Activated CD8-positive, alpha-beta T cell treated with anti-CD3 and anti-CD28 coated beads for 36 hours (primary cell): ENCODE data around the gene EMC6. TPM values are rescaled to one million over a fixed set of nuclear protein-coding genes. Genes with fewer than 3 reads are reported as not detected.
"Not testable (repeated sequence)": the region's sequence is repeated elsewhere in the genome, so short reads cannot be mapped to it uniquely, and the experiment has no call there.

ENCODE experiments used
- ATAC-seq: fragments of 200-7000 bp; cut with Tn5 transposase; one replicate; pipeline ENCODE4 v1.10.0; 2021; ENCODE audit warnings: mild to moderate bottlenecking, moderate library complexity
- CTCF ChIA-PET: fragments of 350-600 bp; sonication (Branson Sonifier 250); formaldehyde crosslinking; loops from one replicate; lab custom pipeline; 2021; ENCODE audit warnings: antibody characterized with exemption; lab: Charles Lee
- POLR2A ChIA-PET: fragments of 350-600 bp; sonication (Branson Sonifier 250); formaldehyde crosslinking; loops from one replicate; lab custom pipeline; 2021; ENCODE audit warnings: antibody characterized with exemption; lab: Charles Lee
- DNase-seq: peaks from one replicate; pipeline ENCODE4 v3.0.0-alpha.2; 2020
- H3K27ac Mint-ChIP-seq: one replicate; pipeline ENCODE4 v1.8.0; 2021; ENCODE audit warnings: mild to moderate bottlenecking, mixed read lengths
- H3K27me3 Mint-ChIP-seq: one replicate; pipeline ENCODE4 v1.8.0; 2021; ENCODE audit warnings: mixed read lengths
- H3K36me3 Mint-ChIP-seq: one replicate; pipeline ENCODE4 v1.8.0; 2021; ENCODE audit warnings: low read depth, mixed read lengths
- H3K4me1 Mint-ChIP-seq: one replicate; pipeline ENCODE4 v1.8.0; 2021; ENCODE audit warnings: low read depth, mixed read lengths
- H3K4me3 Mint-ChIP-seq: one replicate; pipeline ENCODE4 v1.8.0; 2021; ENCODE audit warnings: mild to moderate bottlenecking, moderate library complexity, mixed read lengths
- H3K9me3 Mint-ChIP-seq: one replicate; pipeline ENCODE4 v1.8.0; 2021; ENCODE audit warnings: mixed read lengths
- CTCF ChIP-seq: fragments of 200-600 bp; IDR thresholded peaks from one replicate; pipeline ENCODE4 v1.8.0; 2022; ENCODE audit warnings: antibody characterized with exemption, mild to moderate bottlenecking
- intact Hi-C: fragments of 100-400 bp; cut with micrococcal nuclease; formaldehyde crosslinking; loops from one replicate; pipeline ENCODE4 v1.10.0; 2022
- total RNA-seq, 2 experiments: library from RNA; stranded (reverse); gene quantifications; one replicate each; pipeline ENCODE4 v1.2.3, GENCODE V29; 2021

EMC6 gene
- total RNA-seq, 2 experiments from 2014 or later, result 50.8 to 58.7 TPM

DNA sequence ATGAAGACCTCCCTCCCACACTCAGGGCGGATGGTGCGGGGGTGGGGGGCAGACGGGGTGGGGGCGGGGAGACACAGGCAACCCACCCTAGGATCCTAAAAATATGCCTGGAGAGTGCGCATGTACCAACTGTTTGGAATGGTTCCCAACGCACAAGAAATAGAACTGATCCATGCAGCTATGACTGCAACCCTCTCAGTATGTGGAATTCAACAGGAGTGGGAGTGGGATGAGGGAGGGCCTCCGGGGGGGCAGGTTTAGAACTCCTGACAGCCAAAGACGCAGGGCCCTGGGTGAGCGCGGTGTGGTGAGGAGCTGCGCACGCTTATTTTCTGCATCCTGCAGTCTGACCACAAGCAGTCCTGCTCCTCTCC, 28.5 kb downstream of the EMC6 start:
- peaks cover 22% of the 10 kb centered on the region for H3K4me1 Mint-ChIP-seq
- peaks cover 3% of the 10 kb centered on the region for H3K36me3 Mint-ChIP-seq
- CTCF ChIA-PET, result interaction anchor here (0.6 to 3.8 kb wide), 6 partner anchors 12 to 131 kb away, joined by 3 to 22 read pairs (median 4); no protein-coding TSS in a partner anchor
- no peak for TF ChIP-seq CTCF
- no peaks in the 10 kb centered on the region for H3K27me3 Mint-ChIP-seq
- no peak for DNase-seq
- H3K4me3 Mint-ChIP-seq, result no peak overlapping the region
- H3K9me3 Mint-ChIP-seq, result peaks cover 7% of the 10 kb centered on the region
- H3K27ac Mint-ChIP-seq, result no peak overlapping the region
- intact Hi-C loops, result no loop called here
- no peak for ATAC-seq
- POLR2A ChIA-PET, result interaction anchor here (1.5 to 7.6 kb wide), 3 partner anchors 13 to 25 kb away, joined by 4 to 75 read pairs (median 6); no protein-coding TSS in a partner anchor

DNA sequence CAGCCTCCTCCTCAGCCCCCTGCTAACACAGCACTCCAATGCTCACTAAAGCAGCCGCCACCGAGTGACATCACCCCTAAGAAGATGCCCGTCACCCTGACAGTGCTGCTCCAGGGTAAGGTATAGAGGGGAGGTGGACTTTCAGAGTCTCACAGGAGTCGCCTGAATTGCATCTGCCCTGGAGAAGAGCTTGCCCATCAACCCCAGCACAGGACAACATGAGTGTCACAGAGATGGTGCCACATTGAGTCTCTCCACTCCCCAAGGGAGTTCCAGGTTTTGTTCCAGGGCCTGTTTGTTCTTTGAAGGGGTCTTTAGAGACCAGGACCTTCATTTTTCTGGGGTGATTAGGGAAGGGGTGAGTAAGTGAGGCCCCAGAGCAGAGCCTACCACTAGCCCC, 29.5 kb downstream of the EMC6 start:
- ATAC-seq, result no peak
- H3K36me3 Mint-ChIP-seq, result peaks cover 12% of the 10 kb centered on the region
- DNase-seq, result no peak
- H3K9me3 Mint-ChIP-seq, result peaks cover 14% of the 10 kb centered on the region
- peaks cover 19% of the 10 kb centered on the region for H3K4me1 Mint-ChIP-seq
- H3K27ac Mint-ChIP-seq, result no peak overlapping the region
- intact Hi-C loops, result no loop called here
- CTCF ChIA-PET, result no interaction called here
- no peak for TF ChIP-seq CTCF
- POLR2A ChIA-PET, result interaction anchor here (1.4 to 7.6 kb wide), 2 partner anchors 12 to 25 kb away, joined by 5 to 75 read pairs; partner anchors contain the start of gene HASPIN
- H3K27me3 Mint-ChIP-seq, result no peaks in the 10 kb centered on the region
- no peak overlapping the region for H3K4me3 Mint-ChIP-seq

- intact Hi-C loops, result no loop called here
- H3K4me1 Mint-ChIP-seq, result peaks cover 7% of the 10 kb centered on the region
- ChIA-PET CTCF (interaction anchor here (1.4 kb wide), 1 partner anchor 17 kb away, joined by 4 read pairs; no protein-coding TSS in a partner anchor), POLR2A (interaction anchor here (7.6 kb wide), 1 partner anchor 10 kb away, joined by 75 read pairs; no protein-coding TSS in a partner anchor)
- peaks cover 11% of the 10 kb centered on the region for H3K36me3 Mint-ChIP-seq
- DNase-seq (no peak), ATAC-seq (no peak)
- no peak for TF ChIP-seq CTCF
- peaks cover 14% of the 10 kb centered on the region for H3K9me3 Mint-ChIP-seq
- H3K27me3 Mint-ChIP-seq, result no peaks in the 10 kb centered on the region
- no peak overlapping the region for H3K27ac Mint-ChIP-seq
- no peak overlapping the region for H3K4me3 Mint-ChIP-seq
Measured at GRCh38 chr17:3699951-3700350, 31.3 kb downstream of the EMC6 start.

GRCh38 chr17:3702041-3702539, 33.5 kb downstream of the EMC6 start:
- H3K36me3 Mint-ChIP-seq, result peaks cover 11% of the 10 kb centered on the region
- H3K27me3 Mint-ChIP-seq, H3K4me3 Mint-ChIP-seq, CTCF ChIA-PET, H3K4me1 Mint-ChIP-seq, H3K27ac Mint-ChIP-seq, intact Hi-C loops: not testable (repeated sequence)
- POLR2A ChIA-PET, result interaction anchor here (2.3 kb wide), 1 partner anchor 19 kb away, joined by 6 read pairs; no protein-coding TSS in a partner anchor
- ATAC-seq (peak; percentile 34), DNase-seq (peak; percentile 19)
- peaks cover 14% of the 10 kb centered on the region for H3K9me3 Mint-ChIP-seq

GRCh38 chr17:3704931-3705717, 36.5 kb downstream of the EMC6 start:
- intact Hi-C loops, result no loop called here
- CTCF ChIA-PET, result interaction anchor here (1.6 kb wide), 1 partner anchor 13 kb away, joined by 3 read pairs; no protein-coding TSS in a partner anchor
- Mint-ChIP-seq H3K4me3 (no peak overlapping the region), H3K9me3 (peaks cover 9% of the 10 kb centered on the region), H3K36me3 (peaks cover 11% of the 10 kb centered on the region), H3K4me1 (peaks cover 26% of the 10 kb centered on the region), H3K27ac (no peak overlapping the region), H3K27me3 (no peaks in the 10 kb centered on the region)
- no peak for ATAC-seq
- POLR2A ChIA-PET, result interaction anchor here (0.7 to 0.9 kb wide), 2 partner anchors 14 to 49 kb away, joined by 3 read pairs; no protein-coding TSS in a partner anchor
- no peak for DNase-seq
- TF ChIP-seq CTCF, result no peak

DNA sequence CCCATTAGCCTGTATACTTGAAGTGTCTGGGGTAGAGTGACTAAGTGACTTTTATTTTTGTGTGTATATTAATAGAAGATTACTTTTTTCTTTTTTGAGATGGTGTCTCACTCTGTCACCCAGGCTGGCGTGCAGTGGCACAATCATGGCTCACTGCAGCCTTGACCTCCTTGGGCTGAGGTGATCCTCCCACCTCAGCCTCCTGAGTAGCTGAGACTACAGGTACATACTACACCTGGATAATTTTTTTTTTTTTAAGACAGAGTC, 37.0 kb downstream of the EMC6 start:
- H3K27me3 Mint-ChIP-seq, H3K9me3 Mint-ChIP-seq, DNase-seq, ATAC-seq, H3K4me3 Mint-ChIP-seq, H3K27ac Mint-ChIP-seq, intact Hi-C loops: not testable (repeated sequence)
- POLR2A ChIA-PET, result interaction anchor here (0.6 to 0.9 kb wide), 3 partner anchors 14 to 49 kb away, joined by 3 read pairs; no protein-coding TSS in a partner anchor
- H3K36me3 Mint-ChIP-seq, result peaks cover 11% of the 10 kb centered on the region
- H3K4me1 Mint-ChIP-seq, result peaks cover 28% of the 10 kb centered on the region
- CTCF ChIA-PET, result interaction anchor here (1.6 kb wide), 1 partner anchor 12 kb away, joined by 3 read pairs; no protein-coding TSS in a partner anchor
